Posterior cingulate gyrus (tissue), 11 donors: ENCODE results near the gene CDKN2A.

Experiments used
- DNase-seq, 10 donors: peaks; one replicate each; pipeline versions ENCODE4 v3.0.0 to v3.0.0-alpha.2; 2020 to 2021; ENCODE audit warnings: mixed read lengths in 3 of 10
- intact Hi-C: fragments of 100-400 bp; cut with DNase I; formaldehyde crosslinking; loops from one replicate; pipeline ENCODE4 v1.15.1; 2023

Gene CDKN2A

GRCh38 chr9:21985964-21986667, 8.1 kb downstream of the CDKN2A start:
- intact Hi-C loops: no loop called here
- no peak for DNase-seq

GRCh38 chr9:21984101-21984500, 10.1 kb downstream of the CDKN2A start:
- intact Hi-C loops: no loop called here
- DNase-seq: no peak

- no peak for DNase-seq
- intact Hi-C loops: no loop called here
Observed at GRCh38 chr9:21983561-21983935, 10.6 kb downstream of the CDKN2A start.

- intact Hi-C loops: no loop called here
- DNase-seq: no peak
Observed at GRCh38 chr9:21982861-21983560, 11.2 kb downstream of the CDKN2A start.

- DNase-seq: no peak
- intact Hi-C loops: no loop called here
Observed at GRCh38 chr9:21982391-21982790, 11.8 kb downstream of the CDKN2A start.

GRCh38 chr9:21976334-21976875, 17.8 kb downstream of the CDKN2A start:
- DNase-seq: no peak
- intact Hi-C loops: no loop called here

GRCh38 chr9:21974722-21975409, 19.3 kb downstream of the CDKN2A start:
- peak in 2 of 10 donors; percentile 67 to 79 for DNase-seq
- intact Hi-C loops: no loop called here

GRCh38 chr9:21974343-21974721, 19.9 kb downstream of the CDKN2A start:
- peak in 1 of 10 donors; percentile 44 for DNase-seq
- intact Hi-C loops: no loop called here

GRCh38 chr9:21972361-21972760, 21.8 kb downstream of the CDKN2A start:
- no peak for DNase-seq
- intact Hi-C loops: no loop called here

GRCh38 chr9:21970800-21971640, 23.2 kb downstream of the CDKN2A start:
- intact Hi-C loops: no loop called here
- peak in 2 of 10 donors; percentile 70 to 83 for DNase-seq

GRCh38 chr9:21969951-21970799, 24.0 kb downstream of the CDKN2A start:
- DNase-seq: peak in 1 of 10 donors; percentile 35
- intact Hi-C loops: no loop called here

- DNase-seq: no peak
- intact Hi-C loops: no loop called here
Observed at GRCh38 chr9:21969011-21969940, 24.9 kb downstream of the CDKN2A start.

GRCh38 chr9:21968331-21969010, 25.7 kb downstream of the CDKN2A start:
- intact Hi-C loops: no loop called here
- peak in 1 of 10 donors; percentile 42 for DNase-seq

GRCh38 chr9:21967702-21968101, 26.5 kb downstream of the CDKN2A start:
- DNase-seq: peak in 1 of 10 donors; percentile 24
- intact Hi-C loops: no loop called here

GRCh38 chr9:21967169-21967568, 27.0 kb downstream of the CDKN2A start:
- DNase-seq: peak in 1 of 10 donors; percentile 55
- intact Hi-C loops: no loop called here

- DNase-seq: peak in 1 of 10 donors; percentile 52
- intact Hi-C loops: no loop called here
Observed at GRCh38 chr9:21966140-21966851, 27.9 kb downstream of the CDKN2A start.

GRCh38 chr9:21965401-21965951, 28.7 kb downstream of the CDKN2A start:
- intact Hi-C loops: no loop called here
- peak in 1 of 10 donors; percentile 56 for DNase-seq
